ENCODE results near the gene POMT2. TPM values are rescaled to one million over a fixed set of nuclear protein-coding genes. Genes with fewer than 3 reads are reported as not detected.

Gene POMT2
- total RNA-seq, 2 experiments from 2014 or later, result 5.9 to 31.4 TPM

DNA sequence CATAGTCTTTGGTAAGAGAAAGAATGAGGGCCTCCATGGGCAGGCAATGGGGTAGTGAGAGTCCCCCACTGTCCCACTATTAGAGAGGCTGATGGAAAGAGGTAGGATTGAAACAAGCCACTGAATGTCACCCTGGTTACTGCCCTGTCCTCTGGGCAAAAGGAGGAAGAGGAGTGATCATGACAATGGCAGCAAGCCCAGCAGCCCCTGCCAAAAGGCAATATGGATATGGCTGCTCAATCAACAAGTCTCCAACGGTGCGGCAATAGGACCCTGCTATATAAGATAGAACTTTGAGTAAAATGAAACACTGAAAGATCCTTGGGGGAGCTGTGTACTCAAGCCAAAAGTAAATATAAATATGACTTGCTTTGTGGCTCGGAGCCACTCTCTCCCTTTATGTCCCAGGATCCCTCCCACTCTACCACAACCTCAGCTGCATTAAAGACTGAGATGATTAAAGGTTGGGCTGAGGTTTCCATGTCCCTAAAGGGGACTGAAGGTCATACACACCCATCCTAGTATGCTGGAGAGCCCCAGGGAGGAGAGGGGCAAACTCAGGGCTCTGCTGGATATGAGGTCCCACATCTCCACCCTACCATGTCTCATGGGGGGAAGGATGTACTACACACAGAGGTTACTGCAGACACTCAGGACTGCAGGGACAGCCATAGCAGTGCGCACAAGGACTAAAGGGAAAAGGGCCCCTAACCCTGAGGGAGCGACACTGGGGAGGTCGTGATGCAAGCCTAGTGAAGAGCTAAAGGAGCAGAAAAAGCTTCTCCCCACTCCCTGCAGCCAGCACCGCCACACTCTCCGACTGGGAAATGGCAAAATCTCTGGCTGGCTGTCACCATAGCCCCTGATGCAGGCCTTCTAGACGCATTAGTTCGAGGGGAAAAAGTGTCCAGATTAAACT, 5.9 kb downstream of the POMT2 start:
- H3K4me3 ChIP-seq (ENCODE audit: low read depth, low read length, poor library complexity, severe bottlenecking), result no peak overlapping the region
- no peak for TF ChIP-seq CTCF (conservative IDR thresholded peaks at IDR 0.05; ENCODE audit: low read length)
- TF ChIP-seq EZH2phosphoT487 (IDR thresholded peaks at IDR 0.05; ENCODE audit: borderline replicate concordance, low read depth, low read length), result no peak
- peaks cover 10% of the 10 kb centered on the region for H3K4me1 ChIP-seq (ENCODE audit: insufficient read depth, low read length, poor library complexity, severe bottlenecking)
- H4K20me1 ChIP-seq (ENCODE audit: insufficient read depth, low read length), result no peaks in the 10 kb centered on the region
- no peaks in the 10 kb centered on the region for H3K9me3 ChIP-seq (ENCODE audit: low read length)
- DNase-seq (ENCODE audit: low spot score), result no peak
- H3K4me2 ChIP-seq (ENCODE audit: low read length), result no peak overlapping the region
- intact Hi-C loops (cut with micrococcal nuclease; ENCODE audit: unreplicated experiment), result no loop called here
- CTCF ChIA-PET (ENCODE audit: unreplicated experiment), result interaction anchor here (1.6 kb wide), 1 partner anchor 193 kb away, joined by 4 read pairs; no protein-coding TSS in a partner anchor
- POLR2A ChIA-PET, result no interaction called here
- peaks cover 6% of the 10 kb centered on the region for H3K36me3 ChIP-seq (ENCODE audit: insufficient read depth, low read length)
- BruUV-seq (replicated peaks), result no TSS peak
- no peak overlapping the region for H2AFZ ChIP-seq (ENCODE audit: low read length)
- peaks cover 8% of the 10 kb centered on the region; the same call in 1 of the 2 replicates for H3K79me2 ChIP-seq (ENCODE audit: insufficient read depth, low read depth, low read length)
- no peaks in the 10 kb centered on the region for H3K9me2 ChIP-seq (ENCODE audit: insufficient read depth, low read length)
- H3K27ac ChIP-seq (ENCODE audit: low read depth, low read length, poor library complexity, severe bottlenecking), result no peak overlapping the region

GRCh38 chr14:77314043-77314442, 6.6 kb downstream of the POMT2 start:
- Histone ChIP-seq H3K27ac (ENCODE audit: low read depth, low read length, poor library complexity, severe bottlenecking) (no peak overlapping the region), H3K4me2 (ENCODE audit: low read length) (no peak overlapping the region), H3K79me2 (ENCODE audit: insufficient read depth, low read depth, low read length) (peaks cover under 1% of the 10 kb centered on the region; the same call in 1 of the 2 replicates), H3K9me2 (ENCODE audit: insufficient read depth, low read length) (no peaks in the 10 kb centered on the region), H2AFZ (ENCODE audit: low read length) (no peak overlapping the region), H3K36me3 (ENCODE audit: insufficient read depth, low read length) (peaks cover 6% of the 10 kb centered on the region), H4K20me1 (ENCODE audit: insufficient read depth, low read length) (no peaks in the 10 kb centered on the region), H3K4me3 (ENCODE audit: low read depth, low read length, poor library complexity, severe bottlenecking) (no peak overlapping the region), H3K9me3 (ENCODE audit: low read length) (no peaks in the 10 kb centered on the region), H3K4me1 (ENCODE audit: insufficient read depth, low read length, poor library complexity, severe bottlenecking) (peaks cover 3% of the 10 kb centered on the region)
- ChIA-PET POLR2A (interaction anchor here (0.7 kb wide), 1 partner anchor 23 kb away, joined by 3 read pairs; no protein-coding TSS in a partner anchor), CTCF (ENCODE audit: unreplicated experiment) (no interaction called here)
- TF ChIP-seq EZH2phosphoT487 (IDR thresholded peaks at IDR 0.05; ENCODE audit: borderline replicate concordance, low read depth, low read length) (no peak), CTCF (conservative IDR thresholded peaks at IDR 0.05; ENCODE audit: low read length) (no peak)
- intact Hi-C loops (cut with micrococcal nuclease; ENCODE audit: unreplicated experiment), result no loop called here
- DNase-seq (ENCODE audit: low spot score), result no peak
- BruUV-seq (replicated peaks), result no TSS peak

DNA sequence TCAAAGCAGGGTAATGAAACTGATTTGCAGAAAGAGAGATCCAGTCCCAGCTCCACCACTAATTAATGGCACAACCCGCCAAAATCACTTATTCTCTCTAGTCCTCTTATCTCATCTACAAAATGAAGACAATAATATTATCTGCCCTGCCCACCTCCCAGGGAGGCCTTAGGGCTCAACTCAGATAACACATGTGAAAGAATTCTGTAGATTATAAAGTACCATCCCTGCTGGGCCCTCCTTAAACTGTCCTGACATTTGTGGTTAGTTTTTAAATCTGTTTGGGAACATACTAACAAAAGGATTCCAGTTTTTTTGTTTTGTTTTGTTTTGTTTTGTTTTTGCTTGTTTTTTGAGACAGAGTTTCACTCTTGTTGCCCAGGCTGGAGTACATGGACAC, 7.3 kb downstream of the POMT2 start:
- Histone ChIP-seq H3K27ac (ENCODE audit: low read depth, low read length, poor library complexity, severe bottlenecking) (no peak overlapping the region), H2AFZ (ENCODE audit: low read length) (no peak overlapping the region), H3K4me3 (ENCODE audit: low read depth, low read length, poor library complexity, severe bottlenecking) (no peak overlapping the region), H3K9me3 (ENCODE audit: low read length) (no peaks in the 10 kb centered on the region), H3K4me1 (ENCODE audit: insufficient read depth, low read length, poor library complexity, severe bottlenecking) (peaks cover 3% of the 10 kb centered on the region), H3K9me2 (ENCODE audit: insufficient read depth, low read length) (no peaks in the 10 kb centered on the region), H3K4me2 (ENCODE audit: low read length) (no peak overlapping the region; the same call in 1 of the 2 replicates), H3K36me3 (ENCODE audit: insufficient read depth, low read length) (peaks cover 6% of the 10 kb centered on the region), H4K20me1 (ENCODE audit: insufficient read depth, low read length) (no peaks in the 10 kb centered on the region), H3K79me2 (ENCODE audit: insufficient read depth, low read depth, low read length) (no peaks in the 10 kb centered on the region)
- intact Hi-C loops (cut with micrococcal nuclease; ENCODE audit: unreplicated experiment), result no loop called here
- BruUV-seq (replicated peaks), result no TSS peak
- TF ChIP-seq EZH2phosphoT487 (IDR thresholded peaks at IDR 0.05; ENCODE audit: borderline replicate concordance, low read depth, low read length) (no peak), CTCF (conservative IDR thresholded peaks at IDR 0.05; ENCODE audit: low read length) (no peak)
- no peak for DNase-seq (ENCODE audit: low spot score)
- CTCF ChIA-PET (ENCODE audit: unreplicated experiment), result no interaction called here
- POLR2A ChIA-PET, result interaction anchor here (0.7 kb wide), 1 partner anchor 23 kb away, joined by 3 read pairs; no protein-coding TSS in a partner anchor
